HCT116 (cell line): Measurements from ENCODE around the gene SARS2. TPM values are rescaled to one million over a fixed set of nuclear protein-coding genes. Genes with fewer than 3 reads are reported as not detected.

Experiments
- ATAC-seq: fragments of 200-7000 bp; cut with Tn5 transposase; 2 replicates; pipeline ENCODE4 v1.9.1; 2020; ENCODE audit warnings: mild to moderate bottlenecking, moderate library complexity
- Bru-seq: library from RNA; stranded (reverse); fragments of 400-500 nt; gene quantifications from one replicate; lab custom pipeline; 2021; lab: Mats Ljungman, UMichigan
- BruChase-seq, 2 experiments: library from RNA; stranded (reverse); fragments of 400-500 nt; gene quantifications; one replicate each; lab custom pipeline; 2021; lab: Mats Ljungman, UMichigan
- BruUV-seq: library from RNA; stranded (reverse); fragments of 400-500 nt; replicated peaks from 2 replicates; lab custom pipeline; 2021; lab: Mats Ljungman, UMichigan
- CTCF ChIA-PET: fragments of 300-600 bp; sonication (Branson Sonifier 250); formaldehyde crosslinking; loops from one replicate; lab custom pipeline; 2021; ENCODE audit warnings: antibody characterized with exemption; lab: Charles Lee
- POLR2A ChIA-PET: fragments of 300-600, 350-600 bp; sonication (Branson Sonifier 250); formaldehyde crosslinking; loops from one replicate; lab custom pipeline; 2021; ENCODE audit warnings: antibody characterized with exemption; lab: Charles Lee
- RAD21 ChIA-PET, 2 experiments: fragments of 300-600 bp; sonication (Branson Sonifier 250); formaldehyde crosslinking; loops; one replicate each; lab custom pipeline; 2023; ENCODE audit warnings: low total read pairs in 2 of 2; ENCODE audit not compliant: uncharacterized antibody in 2 of 2, unreplicated experiment in 2 of 2, low non-redundant PET in 1 of 2; lab: Charles Lee
- DNase-seq: peaks from one replicate; pipeline ENCODE4 v3.0.0-alpha.2; 2010; ENCODE audit warnings: low read depth, low spot score
- H2AFZ ChIP-seq: fragments of 200-600 bp; shearing (Covaris generic), sonication (generic); 2 replicates; pipeline ENCODE4 v1.6.1; 2017; ENCODE audit warnings: low read depth, mixed run types, mixed read lengths, antibody characterized with exemption, low read length; ENCODE audit not compliant: poor library complexity, severe bottlenecking
- H3K27ac ChIP-seq: 2 replicates; pipeline ENCODE4 v1.5.1; 2012; ENCODE audit warnings: low read depth, low read length
- H3K27me3 ChIP-seq: fragments of 200-600 bp; sonication (generic); 2 replicates; pipeline ENCODE4 v1.6.1; 2016; ENCODE audit warnings: mixed run types, low read length, mixed read lengths; ENCODE audit not compliant: insufficient read depth
- H3K36me3 ChIP-seq, 2 experiments: fragments of 200-500 bp in 1 of 2; fragments of 200-600 bp in 1 of 2; sonication (Bioruptor generic) in 1 of 2; sonication (generic) in 1 of 2; 2 replicates each; pipeline versions ENCODE4 v1.5.1 to v1.6.1; 2014 to 2016; ENCODE audit warnings: low read length in 2 of 2, inconsistent platforms in 1 of 2, mixed read lengths in 1 of 2, mixed run types in 1 of 2; ENCODE audit not compliant: insufficient read depth in 2 of 2, control insufficient read depth in 1 of 2
- H3K4me1 ChIP-seq, 2 experiments: fragments of 200-600 bp in 1 of 2; sonication (generic) in 1 of 2; 2 replicates each; pipeline versions ENCODE4 v1.5.1 to v1.6.1; 2012 to 2017; ENCODE audit warnings: low read length in 2 of 2, inconsistent platforms in 1 of 2, mild to moderate bottlenecking in 1 of 2, mixed read lengths in 1 of 2, mixed run types in 1 of 2, moderate library complexity in 1 of 2; ENCODE audit not compliant: insufficient read depth in 2 of 2, control insufficient read depth in 1 of 2
- H3K4me2 ChIP-seq: fragments of 200-600 bp; sonication (generic); 2 replicates; pipeline ENCODE4 v1.6.1; 2017; ENCODE audit warnings: mixed run types, low read length, mixed read lengths
- H3K4me3 ChIP-seq, 2 experiments: fragments of 200-600 bp in 1 of 2; sonication (generic) in 1 of 2; replicated peaks in 1 of 2; 2 replicates each; pipeline ENCODE4 v1.5.1; 2011 to 2016; ENCODE audit warnings: low read length in 2 of 2, control low read depth in 1 of 2, low read depth in 1 of 2, mild to moderate bottlenecking in 1 of 2, mixed read lengths in 1 of 2, mixed run types in 1 of 2
- H3K79me2 ChIP-seq: fragments of 200-600 bp; sonication (generic); 2 replicates; pipeline ENCODE4 v1.6.1; 2017; ENCODE audit warnings: mild to moderate bottlenecking, mixed run types, low read length, moderate library complexity, mixed read lengths; ENCODE audit not compliant: insufficient read depth
- H3K9ac ChIP-seq: fragments of 200-600 bp; sonication (generic); 2 replicates; pipeline ENCODE4 v1.6.1; 2016; ENCODE audit warnings: low read length, mixed read lengths
- H3K9me2 ChIP-seq: fragments of 200-600 bp; sonication (generic), shearing (Covaris generic); 2 replicates; pipeline ENCODE4 v1.6.1; 2017; ENCODE audit warnings: mixed run types, mild to moderate bottlenecking, moderate library complexity; ENCODE audit not compliant: insufficient read depth
- H3K9me3 ChIP-seq, 2 experiments: fragments of 200-500 bp in 1 of 2; fragments of 200-600 bp in 1 of 2; sonication (Bioruptor generic) in 1 of 2; sonication (generic) in 1 of 2; 2 replicates each; pipeline ENCODE4 v1.6.1; 2014 to 2017; ENCODE audit warnings: low read length in 2 of 2, mixed read lengths in 2 of 2, inconsistent platforms in 1 of 2, low read depth in 1 of 2, mild to moderate bottlenecking in 1 of 2, mixed run types in 1 of 2, moderate library complexity in 1 of 2; ENCODE audit not compliant: control insufficient read depth in 1 of 2, insufficient read depth in 1 of 2
- H4K20me1 ChIP-seq: fragments of 200-600 bp; sonication (generic), shearing (Covaris generic); 2 replicates; pipeline ENCODE4 v1.6.1; 2017; ENCODE audit warnings: mixed run types, mild to moderate bottlenecking, moderate library complexity; ENCODE audit not compliant: insufficient read depth
- CBX3 ChIP-seq: IDR thresholded peaks from 2 replicates; pipeline ENCODE4 v1.6.1; 2012; ENCODE audit warnings: low read depth
- CEBPB ChIP-seq: IDR thresholded peaks from 2 replicates; pipeline ENCODE4 v1.6.1; 2012; ENCODE audit warnings: low read depth
- EGR1 ChIP-seq: IDR thresholded peaks from 2 replicates; pipeline ENCODE4 v1.6.1; 2012; ENCODE audit warnings: low read depth
- ELF1 ChIP-seq: IDR thresholded peaks from 2 replicates; pipeline ENCODE4 v1.6.1; 2012; ENCODE audit warnings: low read depth, borderline replicate concordance
- EZH2 ChIP-seq: fragments of 200-600 bp; sonication (generic); IDR thresholded peaks from 2 replicates; pipeline ENCODE4 v1.6.1; 2017; ENCODE audit warnings: antibody characterized with exemption, mixed run types
- FOSL1 ChIP-seq: IDR thresholded peaks from 2 replicates; pipeline ENCODE4 v1.6.1; 2012; ENCODE audit warnings: low read depth
- JUND ChIP-seq: IDR thresholded peaks from 2 replicates; pipeline ENCODE4 v1.6.1; 2012
- POLR2A ChIP-seq: IDR thresholded peaks from 2 replicates; pipeline ENCODE4 v1.7.0; 2011; ENCODE audit warnings: borderline replicate concordance; ENCODE audit not compliant: insufficient read depth, insufficient read length; ENCODE audit errors: extremely low read depth
- POLR2AphosphoS5 ChIP-seq: IDR thresholded peaks from 2 replicates; pipeline ENCODE4 v1.6.1; 2011; ENCODE audit warnings: mild to moderate bottlenecking, low read depth, low read length, moderate library complexity
- SIN3A ChIP-seq: IDR thresholded peaks from 2 replicates; pipeline ENCODE4 v1.6.1; 2012; ENCODE audit warnings: low read depth
- SRF ChIP-seq: IDR thresholded peaks from 2 replicates; pipeline ENCODE4 v1.6.1; 2012; ENCODE audit warnings: low read depth
- TCF7L2 ChIP-seq: IDR thresholded peaks from 2 replicates; pipeline ENCODE4 v1.7.0; 2011; ENCODE audit warnings: borderline replicate concordance, inconsistent platforms; ENCODE audit not compliant: insufficient read depth, insufficient read length; ENCODE audit errors: extremely low read depth
- YY1 ChIP-seq: IDR thresholded peaks from 2 replicates; pipeline ENCODE4 v1.6.1; 2011; ENCODE audit warnings: low read length, low read depth, moderate library complexity, mild to moderate bottlenecking; ENCODE audit not compliant: insufficient replicate concordance; ENCODE audit errors: extremely low read depth
- intact Hi-C: fragments of 100-400 bp; cut with micrococcal nuclease; formaldehyde crosslinking; loops from 2 replicates; pipeline ENCODE4 v1.10.0; 2022
- long read RNA-seq: library from polyadenylated mRNA; unstranded; transcript quantifications from one replicate; pipeline ENCODE4 v2.0.0, GENCODE V29; 2021; ENCODE audit not compliant: unreplicated experiment
- polyA plus RNA-seq: library from polyadenylated mRNA; unstranded; fragments of >200 nt; gene quantifications from 2 replicates; pipeline ENCODE4 v1.2.1, GENCODE V29; 2012; ENCODE audit warnings: missing spikeins
- total RNA-seq: library from RNA; stranded (reverse); gene quantifications from one replicate; pipeline ENCODE4 v1.2.1, GENCODE V29; 2021; ENCODE audit not compliant: unreplicated experiment
- TF ChIP-seq, protein P1 (sequence below): IDR thresholded peaks from 2 replicates; pipeline ENCODE4 v1.6.1; 2012
- TF ChIP-seq, protein P2 (sequence below): IDR thresholded peaks from 2 replicates; pipeline ENCODE4 v1.6.1; 2012; ENCODE audit warnings: low read depth
- TF ChIP-seq, protein P3 (sequence below), 3 experiments: fragments of 200-600 bp in 1 of 3; sonication (generic) in 1 of 3; IDR thresholded peaks in 2 of 3; conservative IDR thresholded peaks in 1 of 3; 2 replicates each; pipeline ENCODE4 v1.5.1; 2012 to 2017; ENCODE audit warnings: low read depth in 2 of 3, low read length in 2 of 3, antibody characterized with exemption in 1 of 3, borderline replicate concordance in 1 of 3, control low read depth in 1 of 3, mild to moderate bottlenecking in 1 of 3, mixed read lengths in 1 of 3, mixed run types in 1 of 3, moderate library complexity in 1 of 3; ENCODE audit not compliant: insufficient read depth in 1 of 3

Gene SARS2, protein sequence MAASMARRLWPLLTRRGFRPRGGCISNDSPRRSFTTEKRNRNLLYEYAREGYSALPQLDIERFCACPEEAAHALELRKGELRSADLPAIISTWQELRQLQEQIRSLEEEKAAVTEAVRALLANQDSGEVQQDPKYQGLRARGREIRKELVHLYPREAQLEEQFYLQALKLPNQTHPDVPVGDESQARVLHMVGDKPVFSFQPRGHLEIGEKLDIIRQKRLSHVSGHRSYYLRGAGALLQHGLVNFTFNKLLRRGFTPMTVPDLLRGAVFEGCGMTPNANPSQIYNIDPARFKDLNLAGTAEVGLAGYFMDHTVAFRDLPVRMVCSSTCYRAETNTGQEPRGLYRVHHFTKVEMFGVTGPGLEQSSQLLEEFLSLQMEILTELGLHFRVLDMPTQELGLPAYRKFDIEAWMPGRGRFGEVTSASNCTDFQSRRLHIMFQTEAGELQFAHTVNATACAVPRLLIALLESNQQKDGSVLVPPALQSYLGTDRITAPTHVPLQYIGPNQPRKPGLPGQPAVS
- 58.2 TPM for total RNA-seq
- polyA plus RNA-seq = 67.5 and 72.1 TPM in 2 replicates
- Bru-seq, nascent RNA = percentile 82 among the genes with signal in this experiment
- percentile 95 among the genes with signal in this experiment for BruChase-seq, experiment 1, labeled RNA remaining after a 6-hour chase
- BruChase-seq, experiment 2, labeled RNA remaining after a 2-hour chase = percentile 96 among the genes with signal in this experiment
- long read RNA-seq, transcript SARS2-201 (16 exons, 2,057 nt) = major isoform, 47 of 85 reads
- long read RNA-seq, partial matches to known transcripts = 8 of 85 reads
- long read RNA-seq, other reads (novel, unspliced or antisense) = 27 of 85 reads

DNA sequence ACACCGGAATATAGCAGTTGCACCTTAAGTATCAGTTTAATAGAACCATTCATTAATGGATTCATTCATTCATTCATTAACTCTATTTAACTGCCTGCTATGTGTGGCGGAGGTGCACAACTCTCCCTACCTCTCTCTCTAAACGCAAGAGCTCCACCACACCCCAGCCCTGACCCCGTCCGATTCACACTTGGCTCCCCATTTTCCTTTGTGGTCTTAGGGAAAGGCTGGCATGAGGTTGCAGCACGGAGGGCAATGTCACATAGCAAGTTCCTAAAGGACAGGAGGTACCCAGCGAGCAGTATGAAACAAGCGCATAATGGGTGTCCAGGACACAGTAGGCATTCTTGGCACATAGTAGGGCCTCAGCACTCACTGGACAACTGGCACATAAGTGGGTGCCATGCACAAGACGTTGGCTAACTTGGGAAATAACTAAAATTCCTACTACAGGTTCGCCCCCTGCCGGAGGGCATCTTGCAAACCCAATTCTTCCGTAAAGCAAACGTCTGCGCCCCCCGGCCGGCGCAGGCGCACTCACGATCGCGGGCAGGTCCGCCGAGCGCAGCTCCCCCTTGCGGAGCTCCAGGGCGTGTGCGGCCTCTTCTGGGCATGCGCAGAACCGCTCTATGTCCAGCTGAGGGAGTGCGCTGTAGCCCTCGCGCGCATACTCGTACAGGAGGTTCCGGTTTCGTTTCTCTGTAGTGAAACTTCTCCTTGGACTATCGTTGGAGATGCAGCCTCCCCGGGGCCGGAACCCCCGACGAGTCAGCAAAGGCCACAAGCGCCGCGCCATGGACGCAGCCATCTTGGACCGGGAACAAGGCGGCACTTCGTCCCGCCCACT, at the start of gene SARS2:
SARS2 (minus strand) TSS at position 835 of the 847 bp plus-strand sequence; CDS start at position 808, 27 bp downstream.
- H2AFZ ChIP-seq = peak within 1 kb of the TSS; percentile 67
- H3K9ac ChIP-seq = peak within 1 kb of the TSS; percentile 99
- ChIA-PET POLR2A (interaction anchor here (0.7 to 2.0 kb wide), 12 partner anchors 10 to 527 kb away, joined by 3 to 10 read pairs (median 4); partner anchors contain the start of genes FAM98C, NFKBIB and SIRT2), CTCF (interaction anchor here (0.5 to 2.1 kb wide), 42 partner anchors 9 to 697 kb away, joined by 3 to 32 read pairs (median 4); partner anchors contain the start of genes ACTN4, FAM98C, GGN and NFKBIB), RAD21 (interaction anchor here in 1 of 2 experiments (0.7 kb wide), 1 partner anchor 193 kb away, joined by 3 read pairs; no protein-coding TSS in a partner anchor)
- H3K9me2 ChIP-seq = no peaks in the 10 kb centered on the region
- H3K27me3 ChIP-seq = no peaks in the 10 kb centered on the region
- peak; percentile 89 for DNase-seq
- H3K79me2 ChIP-seq = peaks cover 56% of the 10 kb centered on the region
- peak within 1 kb of the TSS; percentile 95 for H3K4me2 ChIP-seq
- ATAC-seq = peak; percentile 73
- H3K36me3 ChIP-seq = peaks cover 10 to 29% of the 10 kb centered on the region in 2 experiments
- peaks cover 11 to 20% of the 10 kb centered on the region in 2 experiments; a peak in 3 of 4 replicates for H3K4me1 ChIP-seq
- peak within 1 kb of the TSS; percentile 82 for H3K27ac ChIP-seq
- intact Hi-C loops = loop anchor here (1.0 to 10.0 kb wide), 7 partner anchors 79 to 527 kb away; partner anchors contain the start of gene FAM98C
- no TSS peak for BruUV-seq
- H3K4me3 ChIP-seq = peak within 1 kb of the TSS; percentile 98 to 100
- H3K9me3 ChIP-seq = peaks cover 0 to 9% of the 10 kb centered on the region in 2 experiments; a peak in 1 of 4 replicates
- H4K20me1 ChIP-seq = no peaks in the 10 kb centered on the region
- TF ChIP-seq SRF (no peak), JUND (no peak), ELF1 (no peak), TCF7L2 (no peak), SIN3A (no peak), CEBPB (no peak), EZH2 (no peak), EGR1 (no peak), POLR2A (peak; percentile 70), POLR2AphosphoS5 (no peak; the same call in 1 of the 2 replicates), YY1 (peak; percentile 98), CBX3 (peak; percentile 47; the same call in 1 of the 2 replicates), FOSL1 (no peak)
- TF ChIP-seq, protein P1, sequence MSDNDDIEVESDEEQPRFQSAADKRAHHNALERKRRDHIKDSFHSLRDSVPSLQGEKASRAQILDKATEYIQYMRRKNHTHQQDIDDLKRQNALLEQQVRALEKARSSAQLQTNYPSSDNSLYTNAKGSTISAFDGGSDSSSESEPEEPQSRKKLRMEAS = peak; percentile 57; the same call in 1 of the 2 replicates
- TF ChIP-seq, protein P2, sequence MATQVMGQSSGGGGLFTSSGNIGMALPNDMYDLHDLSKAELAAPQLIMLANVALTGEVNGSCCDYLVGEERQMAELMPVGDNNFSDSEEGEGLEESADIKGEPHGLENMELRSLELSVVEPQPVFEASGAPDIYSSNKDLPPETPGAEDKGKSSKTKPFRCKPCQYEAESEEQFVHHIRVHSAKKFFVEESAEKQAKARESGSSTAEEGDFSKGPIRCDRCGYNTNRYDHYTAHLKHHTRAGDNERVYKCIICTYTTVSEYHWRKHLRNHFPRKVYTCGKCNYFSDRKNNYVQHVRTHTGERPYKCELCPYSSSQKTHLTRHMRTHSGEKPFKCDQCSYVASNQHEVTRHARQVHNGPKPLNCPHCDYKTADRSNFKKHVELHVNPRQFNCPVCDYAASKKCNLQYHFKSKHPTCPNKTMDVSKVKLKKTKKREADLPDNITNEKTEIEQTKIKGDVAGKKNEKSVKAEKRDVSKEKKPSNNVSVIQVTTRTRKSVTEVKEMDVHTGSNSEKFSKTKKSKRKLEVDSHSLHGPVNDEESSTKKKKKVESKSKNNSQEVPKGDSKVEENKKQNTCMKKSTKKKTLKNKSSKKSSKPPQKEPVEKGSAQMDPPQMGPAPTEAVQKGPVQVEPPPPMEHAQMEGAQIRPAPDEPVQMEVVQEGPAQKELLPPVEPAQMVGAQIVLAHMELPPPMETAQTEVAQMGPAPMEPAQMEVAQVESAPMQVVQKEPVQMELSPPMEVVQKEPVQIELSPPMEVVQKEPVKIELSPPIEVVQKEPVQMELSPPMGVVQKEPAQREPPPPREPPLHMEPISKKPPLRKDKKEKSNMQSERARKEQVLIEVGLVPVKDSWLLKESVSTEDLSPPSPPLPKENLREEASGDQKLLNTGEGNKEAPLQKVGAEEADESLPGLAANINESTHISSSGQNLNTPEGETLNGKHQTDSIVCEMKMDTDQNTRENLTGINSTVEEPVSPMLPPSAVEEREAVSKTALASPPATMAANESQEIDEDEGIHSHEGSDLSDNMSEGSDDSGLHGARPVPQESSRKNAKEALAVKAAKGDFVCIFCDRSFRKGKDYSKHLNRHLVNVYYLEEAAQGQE = no peak
- TF ChIP-seq, protein P3, sequence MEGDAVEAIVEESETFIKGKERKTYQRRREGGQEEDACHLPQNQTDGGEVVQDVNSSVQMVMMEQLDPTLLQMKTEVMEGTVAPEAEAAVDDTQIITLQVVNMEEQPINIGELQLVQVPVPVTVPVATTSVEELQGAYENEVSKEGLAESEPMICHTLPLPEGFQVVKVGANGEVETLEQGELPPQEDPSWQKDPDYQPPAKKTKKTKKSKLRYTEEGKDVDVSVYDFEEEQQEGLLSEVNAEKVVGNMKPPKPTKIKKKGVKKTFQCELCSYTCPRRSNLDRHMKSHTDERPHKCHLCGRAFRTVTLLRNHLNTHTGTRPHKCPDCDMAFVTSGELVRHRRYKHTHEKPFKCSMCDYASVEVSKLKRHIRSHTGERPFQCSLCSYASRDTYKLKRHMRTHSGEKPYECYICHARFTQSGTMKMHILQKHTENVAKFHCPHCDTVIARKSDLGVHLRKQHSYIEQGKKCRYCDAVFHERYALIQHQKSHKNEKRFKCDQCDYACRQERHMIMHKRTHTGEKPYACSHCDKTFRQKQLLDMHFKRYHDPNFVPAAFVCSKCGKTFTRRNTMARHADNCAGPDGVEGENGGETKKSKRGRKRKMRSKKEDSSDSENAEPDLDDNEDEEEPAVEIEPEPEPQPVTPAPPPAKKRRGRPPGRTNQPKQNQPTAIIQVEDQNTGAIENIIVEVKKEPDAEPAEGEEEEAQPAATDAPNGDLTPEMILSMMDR (IDR thresholded peaks at IDR 0.05 in 2 of 3, conservative IDR thresholded peaks at IDR 0.05 in 1 of 3; ENCODE audit: borderline replicate concordance in 1 of 3, insufficient read depth in 1 of 3, low read depth in 2 of 3, low read length in 2 of 3) = peak; percentile 98 to 99 (median 99)
